Activated naive CD8-positive, alpha-beta T cell treated with anti-CD3 and anti-CD28 coated beads for 36 hours (primary cell): ENCODE data around the gene NLGN4X. TPM values are rescaled to one million over a fixed set of nuclear protein-coding genes. Genes with fewer than 3 reads are reported as not detected.

ENCODE experiments used
- DNase-seq: peaks from one replicate; pipeline ENCODE4 v3.0.0; 2021
- H3K27ac Mint-ChIP-seq: one replicate; pipeline ENCODE4 v1.8.0; 2022; ENCODE audit warnings: mild to moderate bottlenecking, moderate library complexity, mixed read lengths
- H3K27me3 Mint-ChIP-seq: one replicate; pipeline ENCODE4 v1.8.0; 2022; ENCODE audit warnings: mild to moderate bottlenecking, mixed read lengths
- H3K36me3 Mint-ChIP-seq: one replicate; pipeline ENCODE4 v1.8.0; 2021; ENCODE audit warnings: mild to moderate bottlenecking, mixed read lengths
- H3K4me1 Mint-ChIP-seq: one replicate; pipeline ENCODE4 v1.8.0; 2021; ENCODE audit warnings: mixed read lengths
- H3K4me3 Mint-ChIP-seq: one replicate; pipeline ENCODE4 v1.8.0; 2022; ENCODE audit warnings: mild to moderate bottlenecking, moderate library complexity, mixed read lengths
- H3K9me3 Mint-ChIP-seq: one replicate; pipeline ENCODE4 v1.8.0; 2022; ENCODE audit warnings: mixed read lengths
- total RNA-seq, 2 experiments: library from RNA; stranded (reverse); gene quantifications; one replicate each; pipeline ENCODE4 v1.2.3, GENCODE V29; 2021

The NLGN4X gene
- total RNA-seq, 2 experiments from 2014 or later: not detected

DNA sequence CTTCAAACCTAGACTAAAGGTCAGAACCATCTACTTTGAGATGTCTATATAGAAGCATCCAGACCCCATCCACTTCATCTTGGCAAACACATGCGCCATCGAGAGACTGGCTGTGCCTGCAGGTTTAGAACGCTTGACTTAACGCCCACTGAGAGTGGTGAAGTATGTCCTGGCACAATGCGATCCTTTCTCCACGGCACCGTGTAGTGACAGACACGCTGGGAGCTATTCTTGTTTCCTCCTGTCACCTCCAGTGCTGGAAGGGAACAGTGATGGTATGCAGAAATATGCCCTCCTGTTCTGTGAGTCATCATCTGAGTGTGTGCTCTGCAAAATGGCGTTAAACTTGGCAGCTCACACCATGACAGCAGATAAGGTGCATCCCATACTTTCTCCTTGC lies 330.2 kb downstream of the NLGN4X start:
- no peaks in the 10 kb centered on the region for H3K36me3 Mint-ChIP-seq
- no peak overlapping the region for H3K4me3 Mint-ChIP-seq
- no peaks in the 10 kb centered on the region for H3K27me3 Mint-ChIP-seq

DNA sequence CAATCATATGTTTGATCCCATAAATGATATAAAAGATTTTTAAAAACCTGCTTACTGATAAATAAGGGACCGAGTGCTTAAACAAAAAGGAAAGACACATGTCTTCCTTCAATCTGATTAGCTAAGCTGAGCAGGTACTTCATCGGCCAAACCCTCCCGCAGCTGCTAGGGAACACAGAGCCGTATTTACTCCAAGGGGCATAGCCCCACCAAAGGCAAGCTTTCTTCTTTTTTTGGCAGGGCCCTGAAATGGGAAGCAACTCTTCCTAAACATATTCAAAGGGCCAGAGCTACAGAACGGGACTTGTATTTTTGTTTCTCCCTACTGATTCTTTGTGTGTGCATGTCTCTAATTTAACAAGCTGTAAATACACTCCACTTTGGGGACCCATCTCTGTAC lies 337.3 kb downstream of the NLGN4X start:
- H3K27ac Mint-ChIP-seq: no peak overlapping the region
- no peaks in the 10 kb centered on the region for H3K4me1 Mint-ChIP-seq
- H3K27me3 Mint-ChIP-seq: no peaks in the 10 kb centered on the region
- no peak overlapping the region for H3K4me3 Mint-ChIP-seq
- no peak for DNase-seq
- no peaks in the 10 kb centered on the region for H3K36me3 Mint-ChIP-seq
- no peaks in the 10 kb centered on the region for H3K9me3 Mint-ChIP-seq

More for the DNA sequence above, 330.2 kb downstream of the NLGN4X start:
- DNase-seq: no peak
- H3K27ac Mint-ChIP-seq: no peak overlapping the region
- no peaks in the 10 kb centered on the region for H3K4me1 Mint-ChIP-seq
- H3K9me3 Mint-ChIP-seq: no peaks in the 10 kb centered on the region

DNA sequence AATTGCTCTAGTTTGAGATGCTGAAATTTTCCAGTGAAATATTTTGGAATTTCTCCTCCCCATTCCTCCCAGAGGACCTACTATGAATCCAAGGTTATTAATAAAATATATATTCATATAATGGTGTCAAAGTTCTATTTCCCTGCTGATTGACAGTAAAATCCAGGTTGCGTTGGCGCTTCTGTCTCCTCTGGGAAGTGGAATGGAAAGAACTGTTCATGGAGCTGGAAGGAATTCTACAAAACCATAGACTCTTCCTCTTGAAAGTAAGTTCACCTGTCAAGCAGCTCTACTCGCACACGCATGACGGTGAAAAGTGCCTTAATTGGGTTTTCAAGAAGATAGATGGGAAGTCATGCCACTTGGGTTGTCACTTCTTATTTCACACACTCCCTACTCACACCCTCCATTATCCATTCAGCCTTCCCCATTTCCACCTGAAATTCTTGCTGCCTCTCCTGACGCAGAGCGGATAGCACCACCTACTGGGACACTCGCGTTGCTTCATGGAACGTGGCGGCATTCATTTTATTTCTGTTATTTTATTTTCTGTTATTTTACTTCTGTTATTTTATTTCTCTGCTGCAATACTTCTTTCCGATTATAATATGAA lies 351.6 kb downstream of the NLGN4X start:
- Mint-ChIP-seq H3K9me3 (no peaks in the 10 kb centered on the region), H3K4me1 (no peaks in the 10 kb centered on the region), H3K4me3 (no peak overlapping the region), H3K27ac (no peak overlapping the region), H3K36me3 (no peaks in the 10 kb centered on the region), H3K27me3 (no peaks in the 10 kb centered on the region)
- DNase-seq: no peak

DNA sequence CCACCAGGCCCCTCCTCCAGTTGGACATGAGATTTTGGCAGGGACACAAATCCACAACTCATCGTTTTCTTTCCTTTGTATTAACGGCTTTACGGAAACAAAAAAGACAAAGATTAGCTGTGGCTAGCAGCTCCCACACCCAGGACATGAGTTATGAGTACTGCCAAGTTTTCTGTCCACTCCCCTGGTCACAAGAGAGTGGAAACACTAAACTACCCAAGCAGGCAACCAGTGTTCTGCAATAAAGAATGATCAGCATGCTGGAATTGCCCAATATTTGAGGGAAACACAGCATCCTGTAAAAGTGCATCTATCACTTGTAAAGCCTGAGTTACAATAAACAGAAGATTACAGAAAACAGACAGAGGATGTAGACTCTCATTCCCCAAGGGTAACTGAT lies 358.4 kb downstream of the NLGN4X start:
- Mint-ChIP-seq H3K4me3 (no peak overlapping the region), H3K27ac (no peak overlapping the region), H3K27me3 (no peaks in the 10 kb centered on the region), H3K4me1 (no peaks in the 10 kb centered on the region), H3K36me3 (no peaks in the 10 kb centered on the region), H3K9me3 (peaks cover 2% of the 10 kb centered on the region)
- no peak for DNase-seq

DNA sequence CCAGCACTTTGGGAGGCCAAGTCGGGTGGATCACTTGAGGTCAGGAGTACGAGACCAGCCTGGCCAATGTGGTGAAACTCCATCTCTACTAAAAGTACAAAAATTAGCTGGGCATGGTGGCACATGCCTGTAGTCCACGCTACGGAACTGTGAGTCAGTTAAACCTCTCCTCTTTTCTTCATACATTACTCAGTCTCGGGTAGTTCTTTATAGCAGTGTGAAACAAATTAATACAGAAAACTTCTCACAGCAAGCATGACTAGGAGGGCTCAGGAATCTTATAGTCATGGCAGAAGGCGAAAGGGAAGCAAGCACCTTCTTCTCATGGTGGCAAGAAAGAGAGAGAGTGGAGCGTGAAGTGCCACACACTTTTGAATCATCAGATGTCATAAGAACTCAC lies 358.9 kb downstream of the NLGN4X start:
- Mint-ChIP-seq H3K27ac (no peak overlapping the region), H3K4me3 (no peak overlapping the region), H3K27me3 (no peaks in the 10 kb centered on the region), H3K9me3 (peaks cover 2% of the 10 kb centered on the region), H3K4me1 (no peaks in the 10 kb centered on the region), H3K36me3 (no peaks in the 10 kb centered on the region)
- no peak for DNase-seq

DNA sequence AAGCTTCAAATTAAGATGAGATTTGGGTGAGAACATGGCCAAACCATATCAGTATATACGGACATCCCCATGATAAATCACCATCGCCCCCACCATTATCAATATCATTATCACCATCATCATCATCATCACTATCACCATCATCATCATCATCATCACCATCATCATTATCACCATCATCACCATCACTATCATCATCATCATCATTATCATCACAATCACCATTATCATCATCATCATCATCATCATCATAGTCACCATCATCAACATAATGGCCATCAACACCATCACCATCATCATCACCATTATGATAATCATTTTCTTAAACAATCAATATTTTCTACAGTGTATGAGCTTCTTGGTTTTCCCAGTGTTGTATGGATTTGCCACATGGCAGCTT lies 360.9 kb downstream of the NLGN4X start:
- Mint-ChIP-seq H3K4me3 (no peak overlapping the region), H3K36me3 (no peaks in the 10 kb centered on the region), H3K9me3 (peaks cover 2% of the 10 kb centered on the region), H3K27me3 (no peaks in the 10 kb centered on the region), H3K4me1 (no peaks in the 10 kb centered on the region), H3K27ac (no peak overlapping the region)
- no peak for DNase-seq

DNA sequence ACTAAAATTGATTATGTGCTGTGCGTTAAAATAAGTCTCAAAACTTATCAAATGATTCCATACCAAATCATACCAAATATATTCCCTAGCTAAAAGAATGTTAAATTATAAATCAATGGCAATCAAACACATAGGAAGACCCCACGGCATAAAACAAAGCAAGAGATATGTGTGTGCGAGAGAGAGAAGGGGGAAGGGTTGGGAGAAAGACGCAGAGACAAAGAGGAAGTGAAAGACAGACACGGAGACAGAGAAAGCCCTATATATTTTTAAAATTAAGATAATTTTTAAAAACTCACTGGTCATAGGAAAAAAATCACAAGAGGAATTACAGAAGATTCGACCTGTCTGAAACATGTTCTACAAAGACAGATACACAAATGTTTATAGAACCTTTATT lies 371.4 kb downstream of the NLGN4X start:
- Mint-ChIP-seq H3K27me3 (no peaks in the 10 kb centered on the region), H3K27ac (no peak overlapping the region)

DNA sequence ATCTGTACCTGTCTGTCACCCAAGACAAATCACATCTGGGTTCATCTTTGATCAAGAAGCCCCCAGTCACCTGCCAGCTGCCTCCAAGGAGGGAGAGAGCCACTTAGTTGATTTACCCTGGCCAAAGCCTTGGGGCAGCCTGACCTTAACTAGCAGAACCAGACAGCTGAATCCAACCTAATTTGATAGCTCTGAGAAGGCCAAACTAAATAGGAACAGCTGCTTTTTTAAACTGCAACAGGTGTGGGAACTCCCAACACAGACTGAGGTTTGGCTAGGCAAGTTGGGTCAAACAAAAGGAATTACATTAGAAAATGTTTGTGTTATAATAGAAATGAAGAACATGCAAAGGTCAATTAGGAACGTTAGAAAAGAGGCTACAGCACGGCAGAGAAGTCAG lies 375.7 kb downstream of the NLGN4X start:
- Mint-ChIP-seq H3K4me3 (no peak overlapping the region), H3K4me1 (no peaks in the 10 kb centered on the region), H3K27ac (no peak overlapping the region), H3K9me3 (no peaks in the 10 kb centered on the region), H3K36me3 (no peaks in the 10 kb centered on the region), H3K27me3 (no peaks in the 10 kb centered on the region)
- DNase-seq: no peak

More for the DNA sequence above, 371.4 kb downstream of the NLGN4X start:
- H3K9me3 Mint-ChIP-seq: no peaks in the 10 kb centered on the region
- no peaks in the 10 kb centered on the region for H3K4me1 Mint-ChIP-seq
- no peak for DNase-seq
- H3K4me3 Mint-ChIP-seq: no peak overlapping the region
- no peaks in the 10 kb centered on the region for H3K36me3 Mint-ChIP-seq

DNA sequence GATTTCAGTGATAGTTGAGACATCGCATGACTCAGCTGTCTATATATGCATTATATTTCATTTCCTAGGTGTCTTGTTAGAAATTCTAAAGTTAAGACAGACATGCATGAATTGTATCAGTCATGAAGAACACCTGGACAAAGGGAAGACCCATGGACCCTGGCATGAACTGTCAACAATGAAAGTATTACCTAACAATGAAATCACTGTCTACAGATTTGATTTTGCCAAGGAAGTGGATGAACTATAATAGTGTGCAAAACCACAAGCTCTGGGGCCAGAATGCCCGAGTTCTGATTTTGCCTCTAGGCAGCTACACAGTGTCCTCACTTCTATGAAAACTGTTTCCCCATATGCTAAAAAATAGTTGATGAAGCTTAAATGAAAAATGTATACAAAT lies 386.1 kb downstream of the NLGN4X start:
- Mint-ChIP-seq H3K36me3 (no peaks in the 10 kb centered on the region), H3K27me3 (no peaks in the 10 kb centered on the region), H3K9me3 (no peaks in the 10 kb centered on the region), H3K4me3 (no peak overlapping the region), H3K4me1 (no peaks in the 10 kb centered on the region), H3K27ac (no peak overlapping the region)
- no peak for DNase-seq
